ENCODE measurements around the gene ATP6V0D1. TPM values are rescaled to one million over a fixed set of nuclear protein-coding genes. Genes with fewer than 3 reads are reported as not detected.
A peak's percentile ranks its signal among the peaks of the same experiment; 100 is the strongest.

The ATP6V0D1 gene
- total RNA-seq, 1 experiment from 2014 or later, result 145 TPM

GRCh38 chr16:67451704-67452435, 29.1 kb downstream of the ATP6V0D1 start:
- in situ Hi-C loops (cut with HindIII; ENCODE audit: low pct_unique_long_range_greater_than_20kb, low sequenced_read_pairs), result no loop called here

GRCh38 chr16:67451061-67451703, 29.8 kb downstream of the ATP6V0D1 start:
- in situ Hi-C loops (cut with HindIII; ENCODE audit: low pct_unique_long_range_greater_than_20kb, low sequenced_read_pairs), result no loop called here
- DNase-seq (ENCODE audit: low read depth, low spot score), result no peak

More at GRCh38 chr16:67451704-67452435, 29.1 kb downstream of the ATP6V0D1 start:
- no peak for DNase-seq (ENCODE audit: low read depth, low spot score)

GRCh38 chr16:67449739-67450138, 31.2 kb downstream of the ATP6V0D1 start:
- no peak for DNase-seq (ENCODE audit: low read depth, low spot score)
- in situ Hi-C loops (cut with HindIII; ENCODE audit: low pct_unique_long_range_greater_than_20kb, low sequenced_read_pairs), result no loop called here

GRCh38 chr16:67449336-67449735, 31.6 kb downstream of the ATP6V0D1 start:
- no peak for DNase-seq (ENCODE audit: low read depth, low spot score)

GRCh38 chr16:67448580-67448979, 32.4 kb downstream of the ATP6V0D1 start:
- in situ Hi-C loops (cut with HindIII; ENCODE audit: low pct_unique_long_range_greater_than_20kb, low sequenced_read_pairs), result no loop called here
- no peak for DNase-seq (ENCODE audit: low read depth, low spot score)

More at GRCh38 chr16:67449336-67449735, 31.6 kb downstream of the ATP6V0D1 start:
- in situ Hi-C loops (cut with HindIII; ENCODE audit: low pct_unique_long_range_greater_than_20kb, low sequenced_read_pairs), result no loop called here

- peak; percentile 59 for DNase-seq (ENCODE audit: low read depth, low spot score)
Measured at GRCh38 chr16:67447508-67448076, 33.4 kb downstream of the ATP6V0D1 start.

GRCh38 chr16:67446968-67447507, 33.9 kb downstream of the ATP6V0D1 start:
- in situ Hi-C loops (cut with HindIII; ENCODE audit: low pct_unique_long_range_greater_than_20kb, low sequenced_read_pairs), result no loop called here
- no peak for DNase-seq (ENCODE audit: low read depth, low spot score)

More at GRCh38 chr16:67447508-67448076, 33.4 kb downstream of the ATP6V0D1 start:
- in situ Hi-C loops (cut with HindIII; ENCODE audit: low pct_unique_long_range_greater_than_20kb, low sequenced_read_pairs), result no loop called here

- in situ Hi-C loops (cut with HindIII; ENCODE audit: low pct_unique_long_range_greater_than_20kb, low sequenced_read_pairs), result no loop called here
- DNase-seq (ENCODE audit: low read depth, low spot score), result no peak
Measured at GRCh38 chr16:67445913-67446907, 34.7 kb downstream of the ATP6V0D1 start.

- in situ Hi-C loops (cut with HindIII; ENCODE audit: low pct_unique_long_range_greater_than_20kb, low sequenced_read_pairs), result no loop called here
- DNase-seq (ENCODE audit: low read depth, low spot score), result no peak
Measured at GRCh38 chr16:67445441-67445912, 35.5 kb downstream of the ATP6V0D1 start.

GRCh38 chr16:67445126-67445426, 35.9 kb downstream of the ATP6V0D1 start:
- DNase-seq (ENCODE audit: low read depth, low spot score), result no peak
- in situ Hi-C loops (cut with HindIII; ENCODE audit: low pct_unique_long_range_greater_than_20kb, low sequenced_read_pairs), result no loop called here

GRCh38 chr16:67444259-67445125, 36.5 kb downstream of the ATP6V0D1 start:
- in situ Hi-C loops (cut with HindIII; ENCODE audit: low pct_unique_long_range_greater_than_20kb, low sequenced_read_pairs), result no loop called here
- no peak for DNase-seq (ENCODE audit: low read depth, low spot score)

- in situ Hi-C loops (cut with HindIII; ENCODE audit: low pct_unique_long_range_greater_than_20kb, low sequenced_read_pairs), result no loop called here
- DNase-seq (ENCODE audit: low read depth, low spot score), result no peak
Measured at GRCh38 chr16:67443265-67443664, 37.7 kb downstream of the ATP6V0D1 start.

GRCh38 chr16:67442581-67443255, 38.2 kb downstream of the ATP6V0D1 start:
- in situ Hi-C loops (cut with HindIII; ENCODE audit: low pct_unique_long_range_greater_than_20kb, low sequenced_read_pairs), result no loop called here
- DNase-seq (ENCODE audit: low read depth, low spot score), result no peak

GRCh38 chr16:67441907-67442306, 39.0 kb downstream of the ATP6V0D1 start:
- in situ Hi-C loops (cut with HindIII; ENCODE audit: low pct_unique_long_range_greater_than_20kb, low sequenced_read_pairs), result no loop called here
- no peak for DNase-seq (ENCODE audit: low read depth, low spot score)

- DNase-seq (ENCODE audit: low read depth, low spot score), result no peak
- in situ Hi-C loops (cut with HindIII; ENCODE audit: low pct_unique_long_range_greater_than_20kb, low sequenced_read_pairs), result no loop called here
Measured at GRCh38 chr16:67441271-67441753, 39.6 kb downstream of the ATP6V0D1 start.

GRCh38 chr16:67438824-67439393, 42.0 kb downstream of the ATP6V0D1 start:
- in situ Hi-C loops (cut with HindIII; ENCODE audit: low pct_unique_long_range_greater_than_20kb, low sequenced_read_pairs), result no loop called here
- DNase-seq (ENCODE audit: low read depth, low spot score), result no peak
